Progenitor cell of endocrine pancreas (in vitro differentiated cells): ENCODE measurements around the gene DHRS2. TPM values are rescaled to one million over a fixed set of nuclear protein-coding genes. Genes with fewer than 3 reads are reported as not detected.

Experiments used
- DNase-seq: peaks from one replicate; pipeline ENCODE4 v3.0.0; 2021; ENCODE audit warnings: low spot score; ENCODE audit not compliant: unreplicated experiment
- H3K27ac Mint-ChIP-seq: 2 replicates; pipeline ENCODE4 v1.8.0; 2021; ENCODE audit warnings: mild to moderate bottlenecking, moderate library complexity, mixed read lengths
- H3K27me3 Mint-ChIP-seq: 2 replicates; pipeline ENCODE4 v1.8.0; 2021; ENCODE audit warnings: mixed read lengths
- H3K36me3 Mint-ChIP-seq: 2 replicates; pipeline ENCODE4 v1.8.0; 2022; ENCODE audit warnings: mixed read lengths; ENCODE audit not compliant: insufficient read depth
- H3K4me1 Mint-ChIP-seq: 2 replicates; pipeline ENCODE4 v1.8.0; 2021; ENCODE audit warnings: low read depth, mixed read lengths
- H3K4me3 Mint-ChIP-seq: 2 replicates; pipeline ENCODE4 v1.8.0; 2021; ENCODE audit warnings: low read depth, mild to moderate bottlenecking, moderate library complexity, mixed read lengths
- H3K9me3 Mint-ChIP-seq: 2 replicates; pipeline ENCODE4 v1.8.0; 2021; ENCODE audit warnings: low read depth, mixed read lengths
- total RNA-seq: library from RNA; stranded (reverse); gene quantifications from 2 replicates; pipeline ENCODE4 v1.2.1, GENCODE V29; 2021
- TF ChIP-seq, protein P1 (sequence below): fragments of 200-600 bp; sonication (generic); IDR thresholded peaks from one replicate; pipeline ENCODE4 v1.5.0; 2021; ENCODE audit warnings: antibody characterized with exemption, mild to moderate bottlenecking; ENCODE audit not compliant: unreplicated experiment

Gene DHRS2
- total RNA-seq, 1 donor from 2014 or later = 0.77 TPM

DNA sequence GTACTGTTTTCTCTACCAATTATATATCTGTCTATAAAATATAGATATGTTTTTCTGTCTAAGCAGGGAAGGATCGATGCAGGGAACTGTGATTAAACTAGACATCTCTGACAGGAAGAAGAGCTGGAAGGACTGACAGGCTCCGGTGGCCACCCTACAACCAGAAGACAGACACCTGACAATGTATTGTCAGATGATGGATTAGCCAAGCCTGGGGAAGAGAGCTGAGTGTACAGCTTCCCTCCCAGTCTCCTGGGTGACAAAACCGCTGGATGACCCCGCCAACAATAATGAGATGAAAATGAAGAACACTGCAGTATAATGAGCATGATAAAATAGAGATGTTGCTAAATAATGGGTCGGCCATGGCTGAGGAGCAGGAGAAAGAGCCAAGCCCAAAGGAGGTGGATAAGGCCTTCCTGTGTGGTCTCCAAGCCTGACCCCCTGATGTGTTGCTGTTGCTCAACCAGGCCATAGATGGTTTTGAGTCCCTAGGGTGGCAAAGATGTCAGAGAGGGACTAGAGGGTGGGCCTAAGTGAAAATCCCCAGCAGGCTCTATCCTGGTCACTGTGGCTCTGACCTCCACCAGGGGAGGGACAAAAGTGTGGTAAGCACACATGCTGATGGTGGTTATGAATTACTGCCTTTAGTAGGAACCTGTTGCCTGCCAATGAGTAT is 28.2 kb downstream of the DHRS2 start:
- no peaks in the 10 kb centered on the region for H3K9me3 Mint-ChIP-seq
- no peak overlapping the region for H3K4me3 Mint-ChIP-seq
- peaks cover 2% of the 10 kb centered on the region for H3K4me1 Mint-ChIP-seq
- peaks cover 8% of the 10 kb centered on the region for H3K27me3 Mint-ChIP-seq
- no peak for DNase-seq
- H3K36me3 Mint-ChIP-seq = no peaks in the 10 kb centered on the region
- no peak overlapping the region for H3K27ac Mint-ChIP-seq
- TF ChIP-seq, protein P1, sequence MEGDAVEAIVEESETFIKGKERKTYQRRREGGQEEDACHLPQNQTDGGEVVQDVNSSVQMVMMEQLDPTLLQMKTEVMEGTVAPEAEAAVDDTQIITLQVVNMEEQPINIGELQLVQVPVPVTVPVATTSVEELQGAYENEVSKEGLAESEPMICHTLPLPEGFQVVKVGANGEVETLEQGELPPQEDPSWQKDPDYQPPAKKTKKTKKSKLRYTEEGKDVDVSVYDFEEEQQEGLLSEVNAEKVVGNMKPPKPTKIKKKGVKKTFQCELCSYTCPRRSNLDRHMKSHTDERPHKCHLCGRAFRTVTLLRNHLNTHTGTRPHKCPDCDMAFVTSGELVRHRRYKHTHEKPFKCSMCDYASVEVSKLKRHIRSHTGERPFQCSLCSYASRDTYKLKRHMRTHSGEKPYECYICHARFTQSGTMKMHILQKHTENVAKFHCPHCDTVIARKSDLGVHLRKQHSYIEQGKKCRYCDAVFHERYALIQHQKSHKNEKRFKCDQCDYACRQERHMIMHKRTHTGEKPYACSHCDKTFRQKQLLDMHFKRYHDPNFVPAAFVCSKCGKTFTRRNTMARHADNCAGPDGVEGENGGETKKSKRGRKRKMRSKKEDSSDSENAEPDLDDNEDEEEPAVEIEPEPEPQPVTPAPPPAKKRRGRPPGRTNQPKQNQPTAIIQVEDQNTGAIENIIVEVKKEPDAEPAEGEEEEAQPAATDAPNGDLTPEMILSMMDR = no peak

DNA sequence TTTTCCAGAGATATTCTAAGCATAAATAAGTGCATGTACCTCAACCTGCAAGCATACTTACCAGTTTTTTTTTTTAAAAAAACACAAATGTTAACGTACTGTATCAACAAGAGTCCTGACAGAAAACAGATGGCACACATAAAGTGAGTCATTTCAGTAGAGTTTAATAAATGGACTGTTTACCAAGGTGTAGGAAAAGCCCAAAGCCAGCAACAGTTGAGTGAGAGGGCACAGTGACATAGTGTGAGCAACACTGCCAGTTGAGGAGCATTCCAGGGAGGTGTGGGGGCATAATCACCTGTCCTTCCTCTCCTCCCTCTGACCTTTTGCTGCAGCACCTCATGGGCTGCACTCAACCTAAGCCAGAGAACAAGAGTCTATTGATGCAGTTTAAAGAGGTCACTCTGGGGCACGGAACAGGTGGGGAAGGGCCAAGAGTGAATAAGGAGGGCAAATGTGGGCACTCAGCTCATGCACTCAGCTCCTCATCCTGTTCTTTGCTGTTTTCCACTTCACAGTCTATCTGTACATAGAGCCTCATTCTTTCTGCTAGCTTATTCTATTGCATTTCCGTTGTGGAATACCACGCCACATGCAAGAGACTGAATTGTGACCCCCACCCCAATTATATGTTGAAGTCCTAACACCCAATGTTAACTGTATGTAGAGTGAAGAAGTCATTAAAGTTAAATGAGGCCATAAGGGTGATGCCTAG is 29.3 kb downstream of the DHRS2 start:
- Mint-ChIP-seq H3K27ac (no peak overlapping the region), H3K9me3 (peaks cover 6% of the 10 kb centered on the region)

GRCh38 chr14:23667134-23667533 is 31.0 kb downstream of the DHRS2 start:
- TF ChIP-seq, protein P1 = no peak
- no peak overlapping the region for H3K27ac Mint-ChIP-seq
- H3K4me3 Mint-ChIP-seq = no peak overlapping the region
- peaks cover 3% of the 10 kb centered on the region for H3K27me3 Mint-ChIP-seq
- H3K36me3 Mint-ChIP-seq = no peaks in the 10 kb centered on the region
- DNase-seq = no peak
- peaks cover 5% of the 10 kb centered on the region for H3K4me1 Mint-ChIP-seq
- peaks cover 10% of the 10 kb centered on the region for H3K9me3 Mint-ChIP-seq

More for the DNA sequence above, 29.3 kb downstream of the DHRS2 start:
- Mint-ChIP-seq H3K27me3 (peaks cover 6% of the 10 kb centered on the region), H3K36me3 (no peaks in the 10 kb centered on the region), H3K4me3 (no peak overlapping the region), H3K4me1 (peaks cover 2% of the 10 kb centered on the region)
- DNase-seq = no peak
- TF ChIP-seq, protein P1 = no peak

DNA sequence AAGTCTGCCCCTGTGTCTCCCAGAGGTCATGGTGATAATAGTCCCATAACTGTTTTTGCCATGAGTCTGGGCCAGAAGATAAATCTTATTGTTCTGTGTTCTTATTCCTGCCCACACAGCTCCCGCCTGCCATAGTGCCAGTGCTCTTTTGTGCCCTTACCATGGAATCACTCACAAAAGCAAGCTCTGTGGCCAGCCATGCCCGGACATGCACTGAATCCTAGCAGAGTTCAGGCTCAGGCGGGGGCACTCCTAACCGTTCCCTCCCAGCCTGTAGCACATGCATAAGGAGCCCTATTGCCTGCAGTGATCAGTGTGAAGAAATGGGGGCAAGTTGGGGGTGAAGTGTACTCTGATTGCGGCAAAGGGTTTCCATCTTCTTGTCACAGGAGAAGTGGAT is 33.3 kb downstream of the DHRS2 start:
- no peak overlapping the region for H3K4me3 Mint-ChIP-seq
- no peaks in the 10 kb centered on the region for H3K36me3 Mint-ChIP-seq
- no peak overlapping the region for H3K27ac Mint-ChIP-seq
- no peak for DNase-seq
- H3K27me3 Mint-ChIP-seq = no peaks in the 10 kb centered on the region
- peaks cover 18% of the 10 kb centered on the region for H3K9me3 Mint-ChIP-seq
- TF ChIP-seq, protein P1 = no peak
- H3K4me1 Mint-ChIP-seq = peaks cover 5% of the 10 kb centered on the region

- no peak overlapping the region for H3K27ac Mint-ChIP-seq
- H3K9me3 Mint-ChIP-seq = peaks cover 18% of the 10 kb centered on the region
- H3K36me3 Mint-ChIP-seq = no peaks in the 10 kb centered on the region
- no peak for DNase-seq
- H3K27me3 Mint-ChIP-seq = no peaks in the 10 kb centered on the region
- TF ChIP-seq, protein P1 = no peak
- no peak overlapping the region for H3K4me3 Mint-ChIP-seq
- H3K4me1 Mint-ChIP-seq = peaks cover 3% of the 10 kb centered on the region
These were observed 34.3 kb downstream of the DHRS2 start for GRCh38 chr14:23670481-23670880.
